Ovary (tissue), 9 donors: Measurements from ENCODE around the gene EIF4EBP3. TPM values are rescaled to one million over a fixed set of nuclear protein-coding genes. Genes with fewer than 3 reads are reported as not detected.

Experiments
- DNase-seq, 5 donors: peaks; one replicate each; pipeline ENCODE4 v3.0.0-alpha.2; 2019 to 2020
- H3K27ac ChIP-seq, 2 donors: fragments of 200-600 bp; one replicate each; pipeline versions ENCODE4 v1.5.1 to v1.8.0; 2019 to 2022
- H3K27me3 ChIP-seq: fragments of 200-600 bp; one replicate; pipeline ENCODE4 v1.8.0; 2022
- H3K36me3 ChIP-seq: fragments of 200-600 bp; sonication (generic); one replicate; pipeline ENCODE4 v1.5.1; 2019
- H3K4me1 ChIP-seq: one replicate; pipeline ENCODE4 v1.8.1; 2013; ENCODE audit warnings: mild to moderate bottlenecking, moderate library complexity; ENCODE audit not compliant: insufficient read depth
- H3K4me3 ChIP-seq: fragments of 200-600 bp; sonication (generic); one replicate; pipeline ENCODE4 v1.5.1; 2017
- H3K9me3 ChIP-seq, 2 donors: fragments of 200-600 bp in 1 of 2; sonication (generic) in 1 of 2; one replicate each; pipeline versions ENCODE4 v1.5.1 to v1.8.1; 2013 to 2019; ENCODE audit warnings: mild to moderate bottlenecking in 1 of 2, moderate library complexity in 1 of 2
- CTCF ChIP-seq, 3 donors: fragments of 450-650 bp in 2 of 3; fragments of 200-600 bp in 1 of 3; IDR thresholded peaks; one replicate each; pipeline versions ENCODE4 v1.5.1 to v1.8.0; 2016 to 2022; ENCODE audit warnings: antibody characterized with exemption in 3 of 3, mild to moderate bottlenecking in 1 of 3
- EP300 ChIP-seq: sonication (generic); formaldehyde crosslinking; IDR thresholded peaks from one replicate; pipeline ENCODE4 v1.6.1; 2017; ENCODE audit warnings: antibody characterized with exemption
- POLR2A ChIP-seq: fragments of 450-650 bp; IDR thresholded peaks from one replicate; pipeline ENCODE4 v1.6.1; 2017; ENCODE audit warnings: antibody characterized with exemption, mild to moderate bottlenecking, moderate library complexity
- WGBS, 3 donors: extraction: QIAGEN DNeasy Blood & Tissue Kit in 1 of 3; methylation state at CpG; one replicate each; pipeline versions ENCODE4 v1.1.5 to v1.1.7; 2013 to 2017; 5-methylcytosine and 5-hydroxymethylcytosine counted together
- intact Hi-C, 4 donors: fragments of 100-400 bp; cut with DNase I; formaldehyde crosslinking; loops; one replicate each; pipeline versions ENCODE4 v1.11.0 to v1.15.1; 2022 to 2023
- microRNA-seq, 3 donors: library from miRNA; unstranded; fragments of <30 nt; microRNA quantifications; one replicate each; pipeline versions ENCODE4 to v1.2.0, GENCODE V29; 2019 to 2020
- polyA plus RNA-seq, 2 donors: library from polyadenylated mRNA; stranded (reverse); fragments of 200-250 nt in 1 of 2; fragments of 350-450 nt in 1 of 2; fragmentation: Illumina TruSeq in 1 of 2; extraction: RNeasy Lipid Tissue Mini Kit (QIAGEN cat#74804) in 1 of 2; gene quantifications; one replicate each; pipeline ENCODE4 v1.2.3, GENCODE V29; 2013 to 2014
- small RNA-seq: library from RNA; depleted of rRNA; stranded (forward); fragments of <200 nt; gene quantifications from one replicate; pipeline ENCODE3, GENCODE V24; 2016
- total RNA-seq, 7 donors: library from RNA; depleted of rRNA in 2 of 7; stranded (reverse); fragments of >200 nt in 2 of 7; fragmentation: NEBNext Ultra II Directional in 3 of 7; extraction: Animal tissue kit (Norgen Biotek cat#: 25700) in 3 of 7; gene quantifications; one replicate each; pipeline versions ENCODE4 v1.1.0 to v1.2.4, GENCODE V29; 2016 to 2023
- donor health status: DM: no; HTN: no; CAD: no; lungs with moderate emphysema.
- donor health status: DM: no; HTN: no; CAD: no.
- donor health status: Bipolar disorder and iron deficiency.
- donor health status: DM: yes; HTN: yes; CAD: no.
- donor health status: DM: no; HTN: no; CAD: no.
- donor health status: DM: yes; HTN: yes; CAD: no.

EIF4EBP3 gene
- total and polyA plus RNA-seq, 9 donors: 8.6 to 30.2 (median 17.8) TPM

GRCh38 chr5:140595538-140596300 lies 48.3 kb downstream of the EIF4EBP3 start:
- 86 to 88% (median 88%) methylated on average over 5 of the region's 5 CpGs for WGBS, 3 donors

GRCh38 chr5:140596321-140596741 lies 48.9 kb downstream of the EIF4EBP3 start:
- Histone ChIP-seq H3K27ac (peak overlapping the region in 1 of 2 donors; percentile 3), H3K9me3 (no peaks in the 10 kb centered on the region), H3K4me1 (peaks cover 16% of the 10 kb centered on the region), H3K4me3 (no peak overlapping the region), H3K36me3 (no peaks in the 10 kb centered on the region), H3K27me3 (no peaks in the 10 kb centered on the region)
- DNase-seq: peak; percentile 41 to 72 (median 55)
- intact Hi-C loops: no loop called here
- 0 to 6% (median 4%) methylated on average over 1 of the region's 1 CpG for WGBS, 3 donors
- TF ChIP-seq CTCF (IDR thresholded peaks at IDR 0.05) (no peak), EP300 (no peak), POLR2A (no peak)

More at GRCh38 chr5:140595538-140596300, 48.3 kb downstream of the EIF4EBP3 start:
- DNase-seq: no peak
- TF ChIP-seq EP300 (no peak), CTCF (IDR thresholded peaks at IDR 0.05) (no peak), POLR2A (no peak)
- H3K9me3 ChIP-seq: no peaks in the 10 kb centered on the region
- intact Hi-C loops: no loop called here
- H3K27ac ChIP-seq: peak overlapping the region in 1 of 2 donors; percentile 3
- peaks cover 16% of the 10 kb centered on the region for H3K4me1 ChIP-seq
- H3K27me3 ChIP-seq: no peaks in the 10 kb centered on the region
- no peak overlapping the region for H3K4me3 ChIP-seq
- H3K36me3 ChIP-seq: no peaks in the 10 kb centered on the region

- H3K4me1 ChIP-seq: peaks cover 16% of the 10 kb centered on the region
- no peaks in the 10 kb centered on the region for H3K9me3 ChIP-seq
- H3K27me3 ChIP-seq: no peaks in the 10 kb centered on the region
- no peak for DNase-seq
- H3K36me3 ChIP-seq: no peaks in the 10 kb centered on the region
- WGBS, 3 donors: 61 to 90% (median 76%) methylated on average over 2 of the region's 2 CpGs
- no peak overlapping the region for H3K4me3 ChIP-seq
- H3K27ac ChIP-seq: no peak overlapping the region
- intact Hi-C loops: no loop called here
- TF ChIP-seq POLR2A: no peak
- no peak for TF ChIP-seq EP300
- TF ChIP-seq CTCF (IDR thresholded peaks at IDR 0.05): no peak
Measured at GRCh38 chr5:140598836-140599235, 51.4 kb downstream of the EIF4EBP3 start.

Small RNA genes lying within 50 kb of the gene (microRNA-seq; reads per million reads assigned to microRNA genes)
- gene MIR6831: 0 reads per million in 3 donors

Small RNA genes lying within 50 kb of the gene (small RNA-seq; reads per million reads assigned to genes)
- gene RF00279: not detected
- not detected for gene RF00443

Other genes starting within 250 kb of the EIF4EBP3 start
- 10 to 100 TPM; 27.4 to 65.7 (median 35.2) TPM for gene PFDN1, start 244.6 kb upstream of the EIF4EBP3 start, total RNA-seq
- gene PFDN1, start 244.6 kb upstream of the EIF4EBP3 start, polyA plus RNA-seq: 100 to 1,000 TPM in 1 of 2 donors, 10 to 100 TPM in 1; 61.3 to 113 TPM
- gene HBEGF, start 201.1 kb upstream of the EIF4EBP3 start, total RNA-seq: 10 to 100 TPM in 1 of 7 donors, 1 to 10 TPM in 6; 1.5 to 14.5 (median 5.6) TPM
- gene HBEGF, start 201.1 kb upstream of the EIF4EBP3 start, polyA plus RNA-seq: 10 to 100 TPM in 1 of 2 donors, 1 to 10 TPM in 1; 3.4 to 10.8 TPM
- gene SLC4A9, start 187.5 kb upstream of the EIF4EBP3 start, total RNA-seq: under 1 TPM in 1 of 7 donors, not detected in 6; 0.13 TPM
- not detected for gene SLC4A9, start 187.5 kb upstream of the EIF4EBP3 start, polyA plus RNA-seq
- gene ANKHD1, start 145.8 kb upstream of the EIF4EBP3 start, total RNA-seq: 100 to 1,000 TPM in 5 of 7 donors, 10 to 100 TPM in 2; 72.0 to 141 (median 119) TPM
- 10 to 100 TPM; 48.3 to 85.5 TPM for gene ANKHD1, start 145.8 kb upstream of the EIF4EBP3 start, polyA plus RNA-seq
- gene SRA1, start 9.8 kb downstream of the EIF4EBP3 start, total RNA-seq: 10 to 100 TPM; 11.7 to 34.4 (median 20.1) TPM
- gene SRA1, start 9.8 kb downstream of the EIF4EBP3 start, polyA plus RNA-seq: 10 to 100 TPM; 16.9 to 33.2 TPM
- 10 to 100 TPM; 33.0 to 47.6 (median 39.5) TPM for gene APBB3, start 16.9 kb downstream of the EIF4EBP3 start, total RNA-seq
- gene APBB3, start 16.9 kb downstream of the EIF4EBP3 start, polyA plus RNA-seq: 10 to 100 TPM; 13.1 to 36.1 TPM
- gene SLC35A4, start 17.2 kb downstream of the EIF4EBP3 start, total RNA-seq: 10 to 100 TPM; 22.3 to 65.7 (median 47.1) TPM
- 10 to 100 TPM; 27.1 to 80.2 TPM for gene SLC35A4, start 17.2 kb downstream of the EIF4EBP3 start, polyA plus RNA-seq
- gene CD14, start 85.5 kb downstream of the EIF4EBP3 start, total RNA-seq: 10 to 100 TPM; 26.5 to 96.0 (median 48.6) TPM
- 10 to 100 TPM in 1 of 2 donors, 1 to 10 TPM in 1; 8.7 to 37.7 TPM for gene CD14, start 85.5 kb downstream of the EIF4EBP3 start, polyA plus RNA-seq
- gene TMCO6, start 91.8 kb downstream of the EIF4EBP3 start, total RNA-seq: 10 to 100 TPM; 12.2 to 62.8 (median 14.9) TPM
- 10 to 100 TPM in 1 of 2 donors, 1 to 10 TPM in 1; 8.0 to 33.2 TPM for gene TMCO6, start 91.8 kb downstream of the EIF4EBP3 start, polyA plus RNA-seq
- 100 to 1,000 TPM in 1 of 7 donors, 10 to 100 TPM in 6; 44.6 to 107 (median 46.9) TPM for gene NDUFA2, start 100.0 kb downstream of the EIF4EBP3 start, total RNA-seq
- 100 to 1,000 TPM in 1 of 2 donors, 10 to 100 TPM in 1; 42.6 to 123 TPM for gene NDUFA2, start 100.0 kb downstream of the EIF4EBP3 start, polyA plus RNA-seq
- gene IK, start 100.2 kb downstream of the EIF4EBP3 start, total RNA-seq: 100 to 1,000 TPM in 1 of 7 donors, 10 to 100 TPM in 6; 70.9 to 112 (median 78.0) TPM
- gene IK, start 100.2 kb downstream of the EIF4EBP3 start, polyA plus RNA-seq: 100 to 1,000 TPM in 1 of 2 donors, 10 to 100 TPM in 1; 99.8 to 184 TPM
- gene WDR55, start 117.2 kb downstream of the EIF4EBP3 start, total RNA-seq: 10 to 100 TPM in 6 of 7 donors, 1 to 10 TPM in 1; 9.1 to 16.6 (median 13.7) TPM
- gene WDR55, start 117.2 kb downstream of the EIF4EBP3 start, polyA plus RNA-seq: 10 to 100 TPM in 1 of 2 donors, 1 to 10 TPM in 1; 9.9 to 12.3 TPM
- 1 to 10 TPM in 2 of 7 donors, under 1 TPM in 5; 0.30 to 1.2 (median 0.69) TPM for gene DND1, start 125.9 kb downstream of the EIF4EBP3 start, total RNA-seq
- under 1 TPM in 1 of 2 donors, not detected in 1; 0.98 TPM for gene DND1, start 125.9 kb downstream of the EIF4EBP3 start, polyA plus RNA-seq
- gene HARS1, start 143.7 kb downstream of the EIF4EBP3 start, total RNA-seq: 10 to 100 TPM; 26.8 to 48.2 (median 41.7) TPM
- 10 to 100 TPM; 38.9 to 68.6 TPM for gene HARS1, start 143.7 kb downstream of the EIF4EBP3 start, polyA plus RNA-seq
- 10 to 100 TPM; 15.2 to 25.2 (median 21.6) TPM for gene HARS2, start 143.8 kb downstream of the EIF4EBP3 start, total RNA-seq
- 10 to 100 TPM; 20.9 to 27.5 TPM for gene HARS2, start 143.8 kb downstream of the EIF4EBP3 start, polyA plus RNA-seq
- gene ZMAT2, start 152.8 kb downstream of the EIF4EBP3 start, total RNA-seq: 10 to 100 TPM; 22.9 to 46.1 (median 40.2) TPM
- 100 to 1,000 TPM in 1 of 2 donors, 10 to 100 TPM in 1; 59.3 to 126 TPM for gene ZMAT2, start 152.8 kb downstream of the EIF4EBP3 start, polyA plus RNA-seq
- gene PCDHA1, start 238.5 kb downstream of the EIF4EBP3 start, total RNA-seq: under 1 TPM in 1 of 7 donors, not detected in 6; 0.05 TPM
- not detected for gene PCDHA1, start 238.5 kb downstream of the EIF4EBP3 start, polyA plus RNA-seq
- 1 to 10 TPM in 2 of 7 donors, under 1 TPM in 5; 0.34 to 1.6 (median 0.57) TPM for gene PCDHA2, start 247.2 kb downstream of the EIF4EBP3 start, total RNA-seq
- gene PCDHA2, start 247.2 kb downstream of the EIF4EBP3 start, polyA plus RNA-seq: under 1 TPM; 0.17 to 0.34 TPM